GM18870 (cell line): Measurements from ENCODE around the gene TFAM.

Experiments used
- ATAC-seq: cut with Tn5 transposase; IDR thresholded peaks from one replicate; pipeline ENCODE4 v1.9.1; 2021; ENCODE audit warnings: moderate library complexity; ENCODE audit not compliant: unreplicated experiment

Gene TFAM

DNA sequence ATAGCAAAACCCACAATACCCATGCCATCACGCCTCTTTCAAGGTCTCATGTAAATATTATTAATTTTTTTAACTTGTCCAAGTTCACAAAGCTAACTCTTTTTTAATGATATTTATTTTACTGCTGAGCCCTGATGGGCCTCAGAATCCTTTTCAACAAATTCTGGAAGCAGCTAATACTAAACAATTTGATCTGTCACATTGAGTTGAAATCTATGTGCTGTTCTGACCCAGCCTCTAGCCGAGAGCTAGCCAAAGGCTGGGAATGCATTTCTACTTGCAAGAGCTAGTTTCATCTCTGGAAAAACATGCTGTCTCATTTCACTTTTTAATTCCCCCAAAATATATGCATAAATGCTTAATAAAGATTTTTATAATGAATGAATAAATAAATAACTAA is 47.9 kb downstream of the TFAM start:
- ATAC-seq: no peak

GRCh38 chr10:58433571-58433970 is 48.4 kb downstream of the TFAM start:
- no peak for ATAC-seq

GRCh38 chr10:58435297-58435985 is 50.2 kb downstream of the TFAM start:
- ATAC-seq: no peak

- no peak for ATAC-seq
Measured at GRCh38 chr10:58436071-58436470, 50.9 kb downstream of the TFAM start.

DNA sequence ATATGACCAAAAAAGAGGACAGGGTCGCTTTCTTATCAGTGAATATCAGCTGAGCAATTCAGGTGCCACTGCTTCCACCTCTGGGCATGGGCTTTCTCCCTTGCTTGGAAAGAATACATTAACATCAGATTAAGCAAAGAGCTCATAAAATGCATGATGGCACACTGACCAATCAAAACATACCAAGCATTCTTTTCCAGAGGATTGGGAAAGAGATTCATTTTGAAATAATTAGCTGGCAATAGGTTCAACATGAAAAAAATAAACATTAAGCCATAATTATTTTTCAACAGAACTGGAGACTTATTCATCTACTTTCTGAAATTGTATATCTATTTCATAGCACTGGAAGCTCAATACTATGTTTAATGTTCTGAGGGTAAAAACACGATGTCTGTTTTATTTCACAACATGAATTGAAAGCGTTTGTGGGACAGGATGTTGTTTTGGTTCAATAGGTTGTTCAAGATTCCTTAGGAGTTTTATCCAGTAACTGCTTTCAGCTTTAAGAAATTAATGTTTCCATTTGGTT is 53.2 kb downstream of the TFAM start:
- no peak for ATAC-seq

- ATAC-seq: no peak
Measured at GRCh38 chr10:58438986-58439385, 53.8 kb downstream of the TFAM start.

- ATAC-seq: no peak
Measured at GRCh38 chr10:58439632-58440364, 54.6 kb downstream of the TFAM start.

DNA sequence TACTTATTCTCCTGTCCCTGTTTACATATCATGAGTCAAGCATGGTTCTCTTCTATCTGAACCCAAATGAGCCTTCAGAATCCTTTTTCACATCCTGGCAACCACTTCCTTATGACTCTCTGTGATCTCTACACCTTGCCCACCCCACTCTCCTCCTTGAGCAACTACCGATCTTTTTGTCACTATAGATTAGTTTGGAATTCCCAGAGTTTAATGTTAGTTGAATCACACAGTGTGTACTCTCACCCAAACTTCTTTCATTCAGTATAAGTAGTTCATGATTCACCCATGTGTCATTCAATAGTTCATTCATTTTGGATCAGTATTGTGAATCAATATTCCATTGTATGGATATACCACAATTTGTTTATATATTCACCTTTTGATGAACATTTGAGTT is 55.3 kb downstream of the TFAM start:
- ATAC-seq: no peak

GRCh38 chr10:58444321-58444720 is 59.1 kb downstream of the TFAM start:
- ATAC-seq: no peak

GRCh38 chr10:58444876-58445275 is 59.7 kb downstream of the TFAM start:
- no peak for ATAC-seq

GRCh38 chr10:58448121-58448935 is 63.1 kb downstream of the TFAM start:
- ATAC-seq: no peak
